ENCODE results near the gene TSHZ3. TPM values are rescaled to one million over a fixed set of nuclear protein-coding genes. Genes with fewer than 3 reads are reported as not detected.
A peak's percentile ranks its signal among the peaks of the same experiment; 100 is the strongest.

The TSHZ3 gene
- total RNA-seq, 1 donor from 2014 or later = 5.8 TPM

- intact Hi-C loops (cut with DNase I) = no loop called here
- Histone ChIP-seq H3K4me1 (no peaks in the 10 kb centered on the region), H3K27ac (no peak overlapping the region), H3K4me3 (no peak overlapping the region), H3K27me3 (no peaks in the 10 kb centered on the region), H3K9me3 (no peaks in the 10 kb centered on the region), H3K36me3 (no peaks in the 10 kb centered on the region)
- no peak for ATAC-seq
- TF ChIP-seq CTCF (IDR thresholded peaks at IDR 0.05) = no peak
- peak; percentile 46 for DNase-seq
Measured at GRCh38 chr19:31296741-31297390, 52.4 kb downstream of the TSHZ3 start.

- Histone ChIP-seq H3K36me3 (no peaks in the 10 kb centered on the region), H3K4me1 (no peaks in the 10 kb centered on the region), H3K9me3 (no peaks in the 10 kb centered on the region), H3K27ac (no peak overlapping the region), H3K4me3 (no peak overlapping the region), H3K27me3 (no peaks in the 10 kb centered on the region)
- TF ChIP-seq CTCF (IDR thresholded peaks at IDR 0.05) = no peak
- intact Hi-C loops (cut with DNase I) = no loop called here
- DNase-seq (peak; percentile 12), ATAC-seq (peak; percentile 21)
Measured at GRCh38 chr19:31294189-31294588, 55.0 kb downstream of the TSHZ3 start.

- intact Hi-C loops (cut with DNase I) = no loop called here
- Histone ChIP-seq H3K9me3 (no peaks in the 10 kb centered on the region), H3K27me3 (no peaks in the 10 kb centered on the region), H3K36me3 (no peaks in the 10 kb centered on the region), H3K4me3 (no peak overlapping the region), H3K4me1 (no peaks in the 10 kb centered on the region), H3K27ac (no peak overlapping the region)
- DNase-seq (no peak), ATAC-seq (no peak)
- TF ChIP-seq CTCF (IDR thresholded peaks at IDR 0.05) = no peak
Measured at GRCh38 chr19:31292639-31293185, 56.5 kb downstream of the TSHZ3 start.

- H3K27me3 ChIP-seq = no peaks in the 10 kb centered on the region
- no peak overlapping the region for H3K27ac ChIP-seq
- intact Hi-C loops (cut with DNase I) = no loop called here
- no peak overlapping the region for H3K4me3 ChIP-seq
- ATAC-seq (no peak), DNase-seq (peak; percentile 40)
- H3K36me3 ChIP-seq = no peaks in the 10 kb centered on the region
- no peaks in the 10 kb centered on the region for H3K4me1 ChIP-seq
- no peak for TF ChIP-seq CTCF (IDR thresholded peaks at IDR 0.05)
- H3K9me3 ChIP-seq = no peaks in the 10 kb centered on the region
Measured at GRCh38 chr19:31290931-31291590, 58.2 kb downstream of the TSHZ3 start.

- H3K4me3 ChIP-seq = no peak overlapping the region
- TF ChIP-seq CTCF (IDR thresholded peaks at IDR 0.05) = no peak
- no peaks in the 10 kb centered on the region for H3K36me3 ChIP-seq
- H3K27ac ChIP-seq = no peak overlapping the region
- intact Hi-C loops (cut with DNase I) = no loop called here
- H3K27me3 ChIP-seq = no peaks in the 10 kb centered on the region
- ATAC-seq (no peak), DNase-seq (peak; percentile 27)
- H3K9me3 ChIP-seq = no peaks in the 10 kb centered on the region
- H3K4me1 ChIP-seq = no peaks in the 10 kb centered on the region
Measured at GRCh38 chr19:31289976-31290375, 59.3 kb downstream of the TSHZ3 start.
